Stimulated activated CD8-positive, alpha-beta memory T cell treated with anti-CD3 and anti-CD28 coated beads, Interleukin-4, amount 100 ng/mL, for 4 hours (primary cell): ENCODE data around the gene TRIM66.
A peak's percentile ranks its signal among the peaks of the same experiment; 100 is the strongest.
"Not testable (repeated sequence)": the region's sequence is repeated elsewhere in the genome, so short reads cannot be mapped to it uniquely, and the experiment has no call there.

Experiments
- DNase-seq, 2 donors: peaks; one replicate each; pipeline ENCODE4 v3.0.0-alpha.2; 2020; ENCODE audit warnings: low read depth in 2 of 2, low spot score in 1 of 2

Gene TRIM66

GRCh38 chr11:8690374-8691342 is 8.2 kb upstream of the TRIM66 start:
- DNase-seq = no peak

- DNase-seq = no peak
Measured at GRCh38 chr11:8689726-8690255, 7.3 kb upstream of the TRIM66 start.

- DNase-seq = peak; percentile 70 to 79
Measured at GRCh38 chr11:8688414-8689362, 6.2 kb upstream of the TRIM66 start.

GRCh38 chr11:8686325-8686724 is 3.9 kb upstream of the TRIM66 start:
- no peak for DNase-seq

- DNase-seq = no peak
Measured at GRCh38 chr11:8685820-8686219, 3.4 kb upstream of the TRIM66 start.

- DNase-seq = no peak
Measured at GRCh38 chr11:8685306-8685705, 2.8 kb upstream of the TRIM66 start.

- DNase-seq = no peak
Measured at GRCh38 chr11:8684600-8685290, 2.3 kb upstream of the TRIM66 start.

- no peak for DNase-seq
Measured at GRCh38 chr11:8683115-8683807, 796 bp upstream of the TRIM66 start.

GRCh38 chr11:8681837-8682302 is 595 bp downstream of the TRIM66 start:
- no peak for DNase-seq

GRCh38 chr11:8679006-8679405 is 3.5 kb downstream of the TRIM66 start:
- no peak for DNase-seq

- DNase-seq = no peak
Measured at GRCh38 chr11:8676458-8676857, 6.0 kb downstream of the TRIM66 start.

GRCh38 chr11:8674859-8675258 is 7.6 kb downstream of the TRIM66 start:
- no peak for DNase-seq

- DNase-seq = no peak
Measured at GRCh38 chr11:8672346-8672745, 10.1 kb downstream of the TRIM66 start.

GRCh38 chr11:8671651-8672062 is 10.8 kb downstream of the TRIM66 start:
- DNase-seq = no peak

GRCh38 chr11:8671193-8671612 is 11.3 kb downstream of the TRIM66 start:
- no peak for DNase-seq

- DNase-seq = not testable (repeated sequence)
Measured at GRCh38 chr11:8670081-8670480, 12.4 kb downstream of the TRIM66 start.

GRCh38 chr11:8665222-8665621 is 17.2 kb downstream of the TRIM66 start:
- DNase-seq = no peak

- DNase-seq = no peak
Measured at GRCh38 chr11:8661001-8661795, 21.3 kb downstream of the TRIM66 start.

GRCh38 chr11:8658321-8659057 is 24.0 kb downstream of the TRIM66 start:
- no peak for DNase-seq
